HFF-Myc (cell line): ENCODE measurements around the gene UBAP1.
"Not testable (repeated sequence)": the region's sequence is repeated elsewhere in the genome, so short reads cannot be mapped to it uniquely, and the experiment has no call there.

ENCODE experiments used
- DNase-seq: peaks from one replicate; pipeline ENCODE4 v3.0.0-alpha.2; 2011; ENCODE audit warnings: low read depth; ENCODE audit errors: extremely low read depth
- H3K4me3 ChIP-seq: replicated peaks from 2 replicates; pipeline ENCODE4 v1.5.1; 2011; ENCODE audit warnings: low read depth, mild to moderate bottlenecking, control low read depth, low read length
- TF ChIP-seq, protein P1 (sequence below): IDR thresholded peaks from 2 replicates; pipeline ENCODE4 v1.5.1; 2012; ENCODE audit warnings: mild to moderate bottlenecking, low read depth, low read length, control low read depth; ENCODE audit errors: missing control alignments

The UBAP1 gene

DNA sequence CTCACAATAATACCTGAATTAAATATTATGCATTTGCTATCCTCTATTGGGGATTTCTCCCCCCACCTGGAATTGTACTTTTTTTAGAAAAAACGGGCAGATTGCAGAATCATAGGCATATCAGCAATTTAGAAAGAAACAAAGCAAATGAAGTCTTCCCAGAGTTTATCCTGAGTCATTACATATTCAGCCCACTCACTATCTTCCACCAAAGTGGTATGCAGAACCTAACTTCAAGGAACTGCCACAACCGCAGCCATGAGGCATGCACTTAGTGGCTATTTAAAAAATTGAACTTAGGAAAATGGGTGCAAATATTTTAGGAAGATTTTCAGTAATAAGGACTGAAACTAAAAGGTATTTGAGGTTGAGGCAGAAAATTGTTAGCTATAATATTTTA, 48.6 kb downstream of the UBAP1 start:
- H3K4me3 ChIP-seq = no peak overlapping the region
- TF ChIP-seq, protein P1, sequence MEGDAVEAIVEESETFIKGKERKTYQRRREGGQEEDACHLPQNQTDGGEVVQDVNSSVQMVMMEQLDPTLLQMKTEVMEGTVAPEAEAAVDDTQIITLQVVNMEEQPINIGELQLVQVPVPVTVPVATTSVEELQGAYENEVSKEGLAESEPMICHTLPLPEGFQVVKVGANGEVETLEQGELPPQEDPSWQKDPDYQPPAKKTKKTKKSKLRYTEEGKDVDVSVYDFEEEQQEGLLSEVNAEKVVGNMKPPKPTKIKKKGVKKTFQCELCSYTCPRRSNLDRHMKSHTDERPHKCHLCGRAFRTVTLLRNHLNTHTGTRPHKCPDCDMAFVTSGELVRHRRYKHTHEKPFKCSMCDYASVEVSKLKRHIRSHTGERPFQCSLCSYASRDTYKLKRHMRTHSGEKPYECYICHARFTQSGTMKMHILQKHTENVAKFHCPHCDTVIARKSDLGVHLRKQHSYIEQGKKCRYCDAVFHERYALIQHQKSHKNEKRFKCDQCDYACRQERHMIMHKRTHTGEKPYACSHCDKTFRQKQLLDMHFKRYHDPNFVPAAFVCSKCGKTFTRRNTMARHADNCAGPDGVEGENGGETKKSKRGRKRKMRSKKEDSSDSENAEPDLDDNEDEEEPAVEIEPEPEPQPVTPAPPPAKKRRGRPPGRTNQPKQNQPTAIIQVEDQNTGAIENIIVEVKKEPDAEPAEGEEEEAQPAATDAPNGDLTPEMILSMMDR = no peak
- no peak for DNase-seq

DNA sequence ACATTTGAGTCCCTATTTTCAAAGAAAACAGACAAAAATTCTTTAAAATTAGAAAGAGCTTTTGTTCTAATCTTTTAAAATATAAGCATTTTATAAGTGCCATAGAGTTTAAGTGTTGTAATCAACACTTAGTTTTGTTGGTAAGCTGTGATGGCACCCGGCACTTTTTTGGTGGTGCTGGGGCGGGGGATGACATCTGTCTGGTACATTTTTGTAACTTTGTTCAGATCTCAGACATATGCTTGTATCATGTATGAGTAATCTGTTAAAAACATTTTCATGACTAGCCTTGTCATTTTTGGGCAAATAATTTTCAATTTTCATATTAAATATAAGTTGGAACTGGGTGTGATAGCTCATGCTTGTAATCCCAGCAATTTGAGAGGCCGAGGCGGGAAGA, 51.7 kb downstream of the UBAP1 start:
- DNase-seq = no peak
- H3K4me3 ChIP-seq = no peak overlapping the region
- TF ChIP-seq, protein P1 = no peak

DNA sequence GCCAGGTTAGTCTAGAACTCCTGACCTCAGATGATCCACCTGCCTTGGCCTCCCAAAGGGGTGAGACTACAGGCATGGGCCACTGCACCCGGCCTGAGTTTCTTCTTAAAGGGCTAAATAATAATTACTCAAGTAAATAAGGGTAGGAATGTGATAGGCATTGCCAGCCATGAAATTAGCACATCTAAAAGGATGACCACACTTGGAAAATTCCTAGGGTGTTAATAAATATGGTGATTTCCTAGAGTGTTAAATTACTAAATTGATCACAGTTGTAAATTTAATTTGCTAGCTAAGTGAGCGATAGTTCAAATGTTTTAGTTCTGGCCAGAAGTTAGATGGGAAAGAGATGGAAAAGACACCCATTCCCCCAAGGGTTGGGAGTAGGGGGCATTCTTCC, 53.4 kb downstream of the UBAP1 start:
- DNase-seq = no peak
- H3K4me3 ChIP-seq = no peak overlapping the region
- TF ChIP-seq, protein P1 = no peak

DNA sequence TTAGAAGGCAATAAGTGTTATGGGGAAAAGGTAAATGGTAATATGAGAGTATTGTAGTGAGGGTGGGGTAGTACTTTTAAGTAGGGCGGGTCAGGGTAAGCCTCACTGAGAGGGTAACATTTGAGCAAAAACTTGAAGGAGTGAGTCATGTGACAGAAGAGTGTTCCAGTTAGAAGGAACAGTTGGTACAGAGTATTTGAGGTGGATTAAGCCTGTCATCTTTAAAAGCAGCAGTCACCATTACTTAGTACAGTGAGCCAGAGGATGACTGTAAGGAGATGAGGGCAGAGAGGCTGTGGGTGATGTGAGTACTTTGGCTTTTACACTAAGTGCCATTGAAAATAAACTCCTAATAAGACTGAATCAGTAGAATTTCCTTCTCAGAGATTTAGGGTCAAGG, 54.8 kb downstream of the UBAP1 start:
- DNase-seq = no peak
- no peak overlapping the region for H3K4me3 ChIP-seq

DNA sequence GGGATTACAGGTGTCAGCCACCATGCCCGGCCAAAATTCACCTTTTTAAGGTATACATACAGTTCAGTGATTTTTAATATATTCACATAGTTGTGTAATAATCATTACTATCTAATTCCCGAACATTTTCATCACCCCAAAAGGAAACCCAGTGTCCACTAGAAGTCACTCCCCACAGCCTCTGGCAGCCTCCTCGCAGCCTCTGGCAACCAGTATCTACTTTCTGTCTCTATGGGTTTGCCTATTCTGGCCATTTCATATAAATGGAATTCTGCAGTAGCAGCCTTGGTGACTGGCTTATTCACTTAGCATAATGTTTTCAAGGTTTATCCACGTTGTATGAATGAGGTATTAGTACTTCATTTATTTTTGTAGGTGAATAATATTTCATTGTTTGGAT, 59.0 kb downstream of the UBAP1 start:
- no peak overlapping the region for H3K4me3 ChIP-seq
- TF ChIP-seq, protein P1 = no peak
- DNase-seq = no peak

More for the DNA sequence above, 54.8 kb downstream of the UBAP1 start:
- TF ChIP-seq, protein P1 = no peak

DNA sequence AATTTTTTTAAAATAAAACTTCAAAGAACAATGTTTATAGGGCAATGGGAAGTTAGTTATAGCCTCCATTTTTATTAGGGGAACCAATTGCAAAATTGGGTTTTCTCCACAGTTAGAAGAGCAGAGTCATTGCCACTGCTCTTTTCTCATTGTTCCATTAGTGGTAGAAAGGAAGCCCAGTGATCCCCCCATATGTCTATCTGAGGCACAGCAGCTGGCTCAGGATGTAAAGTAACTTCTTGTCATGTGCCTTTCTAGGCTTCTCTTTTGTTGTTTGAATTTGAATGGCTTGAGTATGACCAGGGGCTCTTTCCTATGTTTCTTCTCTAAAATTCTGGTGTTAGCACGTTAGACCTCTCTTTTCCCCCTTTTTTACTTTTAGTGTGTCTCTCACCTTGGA, 61.2 kb downstream of the UBAP1 start:
- H3K4me3 ChIP-seq = no peak overlapping the region
- TF ChIP-seq, protein P1 = no peak
- no peak for DNase-seq

DNA sequence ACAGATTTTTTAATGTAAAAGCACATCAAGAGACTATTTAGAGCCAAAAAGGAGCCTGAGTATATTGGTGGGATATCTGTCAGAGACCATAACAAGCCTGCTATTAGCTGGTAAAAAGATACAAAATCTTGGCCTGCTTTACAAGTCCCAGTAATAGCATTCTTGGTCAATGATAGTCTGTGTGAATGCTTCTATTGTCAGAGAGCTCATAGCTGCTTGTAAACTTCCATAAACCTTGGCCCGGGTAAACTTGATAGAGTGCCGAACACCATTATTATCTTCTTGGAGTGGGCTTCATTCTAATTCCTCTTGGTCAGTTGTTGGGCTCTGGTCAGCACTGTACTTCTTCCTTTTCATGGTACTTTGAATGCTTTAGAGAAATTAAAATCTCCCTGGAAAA, 64.0 kb downstream of the UBAP1 start:
- DNase-seq = no peak
- no peak overlapping the region for H3K4me3 ChIP-seq
- TF ChIP-seq, protein P1 = no peak

DNA sequence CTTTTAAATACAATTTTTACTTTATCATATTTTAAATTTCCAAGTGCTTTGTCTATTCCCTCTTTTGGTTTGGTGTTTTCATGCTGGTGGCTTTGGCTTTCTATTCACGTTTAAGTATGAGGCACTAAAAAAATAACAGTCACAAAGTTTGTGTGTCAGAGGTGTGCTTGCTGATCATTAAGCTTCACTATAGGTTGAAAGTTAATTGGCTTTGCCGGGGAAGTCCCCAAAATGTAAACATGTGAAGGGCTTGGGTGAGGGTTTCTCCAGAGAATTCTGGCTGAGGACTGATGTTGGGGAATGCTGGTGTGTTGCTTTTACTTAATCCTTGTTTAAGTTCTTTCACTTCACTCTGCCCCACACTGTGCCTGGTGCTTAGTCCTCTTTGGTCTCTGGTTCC, 66.4 kb downstream of the UBAP1 start:
- not testable (repeated sequence) for H3K4me3 ChIP-seq, DNase-seq
